Astrocyte of the spinal cord (primary cell): ENCODE measurements around the gene STMN3.

Source experiments
- DNase-seq: peaks from one replicate; pipeline ENCODE4 v3.0.0; 2011; ENCODE audit warnings: low read depth, low spot score
- H3K4me3 ChIP-seq: 2 replicates; pipeline ENCODE4 v1.5.1; 2011; ENCODE audit warnings: low read depth, mild to moderate bottlenecking, low read length, moderate library complexity
- in situ Hi-C: cut with HindIII; loops from 2 replicates; pipeline ENCODE4 v1.10.0; 2017; ENCODE audit warnings: low sequenced_read_pairs
- TF ChIP-seq, protein P1 (sequence below): IDR thresholded peaks from 2 replicates; pipeline ENCODE4 v1.5.1; 2012; ENCODE audit warnings: low read depth, mild to moderate bottlenecking, low read length, inconsistent platforms

STMN3 gene

DNA sequence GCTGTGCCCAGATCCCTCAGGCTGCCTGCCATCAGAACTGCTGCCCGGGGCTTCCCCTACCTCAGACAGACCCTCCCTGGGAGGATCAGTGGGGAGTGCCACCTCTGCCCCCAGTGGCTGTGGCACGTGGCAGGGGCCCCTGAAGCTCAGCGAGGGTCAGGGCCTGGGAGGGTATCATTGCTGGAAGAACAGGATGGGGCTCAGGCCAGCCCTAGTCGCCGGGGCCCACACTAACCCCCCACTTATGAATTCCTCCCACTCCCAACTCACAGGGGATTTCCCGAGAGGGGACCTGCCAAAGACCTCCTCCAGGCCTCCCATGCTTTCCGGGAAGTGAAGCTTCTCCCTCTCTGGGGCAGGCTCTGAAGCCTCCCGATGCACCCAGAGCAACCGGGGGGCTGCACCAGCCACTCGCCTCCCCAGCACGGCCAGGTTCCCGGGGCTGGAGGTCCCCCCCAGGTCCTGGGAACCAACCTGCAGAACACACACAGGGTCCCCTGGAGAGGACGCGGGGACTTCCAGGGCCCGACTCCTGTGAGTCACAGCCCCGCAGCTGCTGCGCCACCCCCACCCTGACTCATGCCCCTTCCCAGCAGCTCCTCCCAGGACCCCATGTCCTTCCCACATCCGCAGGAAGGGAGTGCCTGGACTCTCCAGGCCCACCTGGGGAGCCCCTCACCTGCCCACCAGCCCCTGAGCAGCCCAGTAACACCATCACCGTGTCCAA lies 45.7 kb upstream of the STMN3 start:
- in situ Hi-C loops, result no loop called here
- peak; percentile 93 for DNase-seq
- no peak overlapping the region for H3K4me3 ChIP-seq
- TF ChIP-seq, protein P1, sequence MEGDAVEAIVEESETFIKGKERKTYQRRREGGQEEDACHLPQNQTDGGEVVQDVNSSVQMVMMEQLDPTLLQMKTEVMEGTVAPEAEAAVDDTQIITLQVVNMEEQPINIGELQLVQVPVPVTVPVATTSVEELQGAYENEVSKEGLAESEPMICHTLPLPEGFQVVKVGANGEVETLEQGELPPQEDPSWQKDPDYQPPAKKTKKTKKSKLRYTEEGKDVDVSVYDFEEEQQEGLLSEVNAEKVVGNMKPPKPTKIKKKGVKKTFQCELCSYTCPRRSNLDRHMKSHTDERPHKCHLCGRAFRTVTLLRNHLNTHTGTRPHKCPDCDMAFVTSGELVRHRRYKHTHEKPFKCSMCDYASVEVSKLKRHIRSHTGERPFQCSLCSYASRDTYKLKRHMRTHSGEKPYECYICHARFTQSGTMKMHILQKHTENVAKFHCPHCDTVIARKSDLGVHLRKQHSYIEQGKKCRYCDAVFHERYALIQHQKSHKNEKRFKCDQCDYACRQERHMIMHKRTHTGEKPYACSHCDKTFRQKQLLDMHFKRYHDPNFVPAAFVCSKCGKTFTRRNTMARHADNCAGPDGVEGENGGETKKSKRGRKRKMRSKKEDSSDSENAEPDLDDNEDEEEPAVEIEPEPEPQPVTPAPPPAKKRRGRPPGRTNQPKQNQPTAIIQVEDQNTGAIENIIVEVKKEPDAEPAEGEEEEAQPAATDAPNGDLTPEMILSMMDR, result no peak

DNA sequence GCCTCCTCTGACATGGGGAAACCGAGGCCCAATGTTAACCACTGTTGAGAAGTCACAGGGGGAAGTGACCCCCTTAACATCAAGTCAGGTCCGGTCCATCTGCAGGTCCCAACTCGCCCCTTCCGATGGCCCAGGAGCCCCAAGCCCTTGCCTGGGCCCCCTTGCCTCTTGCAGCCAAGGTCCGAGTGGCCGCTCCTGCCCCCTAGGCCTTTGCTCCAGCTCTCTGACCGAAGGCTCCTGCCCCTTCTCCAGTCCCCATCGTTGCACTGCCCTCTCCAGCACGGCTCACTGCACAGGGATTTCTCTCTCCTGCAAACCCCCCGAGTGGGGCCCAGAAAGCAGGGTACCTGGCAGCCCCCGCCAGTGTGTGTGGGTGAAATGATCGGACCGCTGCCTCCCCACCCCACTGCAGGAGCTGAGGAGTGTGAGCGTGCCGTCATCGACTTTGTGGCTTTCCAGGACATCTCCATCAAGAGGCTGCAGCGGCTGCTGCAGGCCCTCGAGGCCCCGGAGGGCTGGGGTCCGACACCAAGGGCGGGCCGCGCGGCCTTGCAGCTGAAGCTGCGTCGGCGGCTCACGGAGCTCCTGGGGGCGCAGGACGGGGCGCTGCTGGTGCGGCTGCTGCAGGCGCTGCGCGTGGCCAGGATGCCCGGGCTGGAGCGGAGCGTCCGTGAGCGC lies 44.8 kb upstream of the STMN3 start:
- TF ChIP-seq, protein P1, result no peak
- in situ Hi-C loops, result no loop called here
- DNase-seq, result no peak
- peak overlapping the region; percentile 53 for H3K4me3 ChIP-seq

DNA sequence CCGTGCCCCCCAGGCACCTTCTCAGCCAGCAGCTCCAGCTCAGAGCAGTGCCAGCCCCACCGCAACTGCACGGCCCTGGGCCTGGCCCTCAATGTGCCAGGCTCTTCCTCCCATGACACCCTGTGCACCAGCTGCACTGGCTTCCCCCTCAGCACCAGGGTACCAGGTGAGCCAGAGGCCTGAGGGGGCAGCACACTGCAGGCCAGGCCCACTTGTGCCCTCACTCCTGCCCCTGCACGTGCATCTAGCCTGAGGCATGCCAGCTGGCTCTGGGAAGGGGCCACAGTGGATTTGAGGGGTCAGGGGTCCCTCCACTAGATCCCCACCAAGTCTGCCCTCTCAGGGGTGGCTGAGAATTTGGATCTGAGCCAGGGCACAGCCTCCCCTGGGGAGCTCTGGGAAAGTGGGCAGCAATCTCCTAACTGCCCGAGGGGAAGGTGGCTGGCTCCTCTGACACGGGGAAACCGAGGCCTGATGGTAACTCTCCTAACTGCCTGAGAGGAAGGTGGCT lies 44.2 kb upstream of the STMN3 start:
- TF ChIP-seq, protein P1, result no peak
- no peak for DNase-seq
- in situ Hi-C loops, result no loop called here
- H3K4me3 ChIP-seq, result peak overlapping the region; percentile 53

DNA sequence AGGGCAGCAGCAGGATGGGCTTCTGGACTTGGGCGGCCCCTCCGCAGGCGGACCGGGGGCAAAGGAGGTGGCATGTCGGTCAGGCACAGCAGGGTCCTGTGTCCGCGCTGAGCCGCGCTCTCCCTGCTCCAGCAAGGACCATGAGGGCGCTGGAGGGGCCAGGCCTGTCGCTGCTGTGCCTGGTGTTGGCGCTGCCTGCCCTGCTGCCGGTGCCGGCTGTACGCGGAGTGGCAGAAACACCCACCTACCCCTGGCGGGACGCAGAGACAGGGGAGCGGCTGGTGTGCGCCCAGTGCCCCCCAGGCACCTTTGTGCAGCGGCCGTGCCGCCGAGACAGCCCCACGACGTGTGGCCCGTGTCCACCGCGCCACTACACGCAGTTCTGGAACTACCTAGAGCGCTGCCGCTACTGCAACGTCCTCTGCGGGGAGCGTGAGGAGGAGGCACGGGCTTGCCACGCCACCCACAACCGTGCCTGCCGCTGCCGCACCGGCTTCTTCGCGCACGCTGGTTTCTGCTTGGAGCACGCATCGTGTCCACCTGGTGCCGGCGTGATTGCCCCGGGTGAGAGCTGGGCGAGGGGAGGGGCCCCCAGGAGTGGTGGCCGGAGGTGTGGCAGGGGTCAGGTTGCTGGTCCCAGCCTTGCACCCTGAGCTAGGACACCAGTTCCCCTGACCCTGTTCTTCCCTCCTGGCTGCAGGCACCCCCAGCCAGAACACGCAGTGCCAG lies 43.6 kb upstream of the STMN3 start, which contains the start of gene TNFRSF6B:
Gene TNFRSF6B (plus strand): TSS at position 25 of the 729 bp plus-strand sequence. CDS start 116 bp downstream, at position 141.
- DNase-seq, result no peak
- in situ Hi-C loops, result no loop called here

DNA sequence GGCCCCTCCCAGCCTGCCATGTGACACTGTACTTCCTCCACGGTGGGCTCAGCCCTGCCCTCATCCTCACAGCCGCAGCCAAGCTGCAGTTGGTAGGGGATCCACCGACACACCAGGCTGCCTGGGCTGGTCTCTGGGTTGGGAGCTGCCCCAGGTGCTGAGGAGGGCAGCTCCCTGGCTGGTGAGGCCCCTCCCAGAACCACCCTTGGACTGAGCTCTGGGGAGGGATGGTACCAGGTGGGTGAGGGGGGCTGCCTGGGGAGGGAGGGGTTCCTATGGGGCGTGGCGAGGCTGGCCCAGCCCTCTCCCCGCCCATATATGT lies 43.0 kb upstream of the STMN3 start:
- peak; percentile 55 for DNase-seq
- in situ Hi-C loops, result no loop called here
- TF ChIP-seq, protein P1, result no peak
- peak overlapping the region; percentile 53 for H3K4me3 ChIP-seq

More for the DNA sequence above, 43.6 kb upstream of the STMN3 start, which contains the start of gene TNFRSF6B:
- H3K4me3 ChIP-seq, result peak within 1 kb of the TSS; percentile 53
- TF ChIP-seq, protein P1, result no peak
